Psoas muscle (tissue), 8 donors: ENCODE data around the gene ADAMTS13. TPM values are rescaled to one million over a fixed set of nuclear protein-coding genes. Genes with fewer than 3 reads are reported as not detected.

Experiments
- ATAC-seq, 4 donors: fragments of 200-7000 bp; cut with Tn5 transposase; one replicate each; pipeline ENCODE4 v1.9.1; 2020; ENCODE audit warnings: moderate library complexity in 3 of 4, mild to moderate bottlenecking in 2 of 4
- DNase-seq, 2 donors: peaks; one replicate each; pipeline ENCODE4 v3.0.0-alpha.2; 2020
- H3K27ac ChIP-seq: fragments of 200-600 bp; one replicate; pipeline ENCODE4 v1.8.0; 2022
- H3K27me3 ChIP-seq, 3 donors: fragments of 200-600 bp in 1 of 3; one replicate each; pipeline versions ENCODE4 v1.6.1 to v1.8.0; 2013 to 2022; ENCODE audit warnings: low read length in 2 of 3, mild to moderate bottlenecking in 2 of 3, moderate library complexity in 1 of 3; ENCODE audit not compliant: insufficient read depth in 3 of 3
- H3K36me3 ChIP-seq, 2 donors: fragments of 200-600 bp in 1 of 2; one replicate each; pipeline versions ENCODE4 v1.6.1 to v1.8.0; 2013 to 2022; ENCODE audit warnings: low read depth in 1 of 2, mild to moderate bottlenecking in 1 of 2, moderate library complexity in 1 of 2; ENCODE audit not compliant: insufficient read depth in 1 of 2
- H3K4me1 ChIP-seq: fragments of 200-600 bp; one replicate; pipeline ENCODE4 v1.8.0; 2022
- H3K4me3 ChIP-seq: fragments of 200-600 bp; one replicate; pipeline ENCODE4 v1.8.0; 2022; ENCODE audit warnings: mild to moderate bottlenecking
- H3K9me3 ChIP-seq: fragments of 200-600 bp; one replicate; pipeline ENCODE4 v1.8.0; 2022
- CTCF ChIP-seq: fragments of 200-600 bp; IDR thresholded peaks from one replicate; pipeline ENCODE4 v1.8.0; 2022; ENCODE audit warnings: antibody characterized with exemption
- WGBS, 3 donors: extraction: QIAGEN DNeasy Blood & Tissue Kit; methylation state at CpG; one replicate each; pipeline versions ENCODE4 v1.1.6 to v1.1.7; 2013; 5-methylcytosine and 5-hydroxymethylcytosine counted together
- intact Hi-C, 2 donors: fragments of 100-400 bp; cut with DNase I; formaldehyde crosslinking; loops; one replicate each; pipeline versions ENCODE4 v1.11.0 to v1.14.2; 2022
- polyA plus RNA-seq, 3 donors: library from polyadenylated mRNA; stranded (reverse); fragments of 200-250 nt; gene quantifications; one replicate each; pipeline ENCODE4 v1.2.3, GENCODE V29; 2013
- total RNA-seq, 4 donors: library from RNA; stranded (reverse); fragmentation: NEBNext Ultra II Directional in 2 of 4; extraction: Animal tissue kit (Norgen Biotek cat#: 25700) in 2 of 4; gene quantifications; one replicate each; pipeline versions ENCODE4 v1.2.1 to v1.2.4, GENCODE V29; 2021 to 2023
- donor health status: healthy with polysubstance abuse.
- donor health status: DM: no; HTN: no; CAD: no; lungs with moderate emphysema.
- donor health status: Bipolar disorder and iron deficiency.
- donor health status: healthy.
- donor health status: DM: yes; HTN: yes; CAD: no.
- donor health status: DM: no; HTN: no; CAD: no.
- donor health status: DM: no; HTN: no; CAD: no.
- donor health status: DM: yes; HTN: yes; CAD: no.

The ADAMTS13 gene
- total and polyA plus RNA-seq, 7 donors, result 0.73 to 6.7 (median 2.5) TPM

- intact Hi-C loops, result no loop called here
- H3K4me1 ChIP-seq, result peaks cover 14% of the 10 kb centered on the region
- H3K4me3 ChIP-seq, result no peak overlapping the region
- ATAC-seq (no peak), DNase-seq (no peak)
- 92 to 98% (median 94%) methylated on average over 11 of the region's 11 CpGs for WGBS, 3 donors
- no peaks in the 10 kb centered on the region for H3K27me3 ChIP-seq
- H3K9me3 ChIP-seq, result no peaks in the 10 kb centered on the region
- TF ChIP-seq CTCF, result no peak
- H3K27ac ChIP-seq, result no peak overlapping the region
- H3K36me3 ChIP-seq, result peaks cover 0 to 6% of the 10 kb centered on the region in 2 donors
Measured at GRCh38 chr9:133455936-133456335, 33.8 kb downstream of the ADAMTS13 start.

- WGBS, 3 donors, result 94 to 96% (median 95%) methylated on average over 9 of the region's 9 CpGs
- Histone ChIP-seq H3K27ac (no peak overlapping the region), H3K9me3 (no peaks in the 10 kb centered on the region), H3K27me3 (no peaks in the 10 kb centered on the region), H3K4me1 (peaks cover 14% of the 10 kb centered on the region), H3K36me3 (peaks cover 0 to 6% of the 10 kb centered on the region in 2 donors), H3K4me3 (no peak overlapping the region)
- ATAC-seq (no peak), DNase-seq (no peak)
- intact Hi-C loops, result no loop called here
- no peak for TF ChIP-seq CTCF
Measured at GRCh38 chr9:133456409-133456808, 34.2 kb downstream of the ADAMTS13 start.

GRCh38 chr9:133457233-133457632 lies 35.1 kb downstream of the ADAMTS13 start:
- Histone ChIP-seq H3K36me3 (peaks cover 0 to 6% of the 10 kb centered on the region in 2 donors), H3K27me3 (no peaks in the 10 kb centered on the region), H3K4me3 (no peak overlapping the region), H3K4me1 (peaks cover 17% of the 10 kb centered on the region), H3K9me3 (no peaks in the 10 kb centered on the region), H3K27ac (no peak overlapping the region)
- intact Hi-C loops, result no loop called here
- ATAC-seq, result no peak
- WGBS, 3 donors, result 86 to 90% (median 88%) methylated on average over 13 of the region's 13 CpGs
- no peak for DNase-seq
- no peak for TF ChIP-seq CTCF

- peaks cover 0 to under 1% of the 10 kb centered on the region in 2 donors for H3K36me3 ChIP-seq
- DNase-seq (no peak), ATAC-seq (no peak)
- H3K27me3 ChIP-seq, result no peaks in the 10 kb centered on the region
- no peaks in the 10 kb centered on the region for H3K9me3 ChIP-seq
- 95 to 97% (median 95%) methylated on average over 11 of the region's 11 CpGs for WGBS, 3 donors
- peaks cover 17% of the 10 kb centered on the region for H3K4me1 ChIP-seq
- no peak for TF ChIP-seq CTCF
- H3K4me3 ChIP-seq, result no peak overlapping the region
- intact Hi-C loops, result loop anchor here in 1 of 2 donors (2.0 kb wide), 1 partner anchor 41 kb away; no protein-coding TSS in a partner anchor
- H3K27ac ChIP-seq, result no peak overlapping the region
Measured at GRCh38 chr9:133457748-133458147, 35.6 kb downstream of the ADAMTS13 start.
